IPS-NIHi11 (cell line): ENCODE data around the gene CRYGD.
A peak's percentile ranks its signal among the peaks of the same experiment; 100 is the strongest.

Experiments
- DNase-seq: peaks from one replicate; pipeline ENCODE4 v3.0.0; 2012; ENCODE audit warnings: mixed read lengths, low spot score

CRYGD gene

GRCh38 chr2:208083807-208084206 is 40.5 kb downstream of the CRYGD start:
- DNase-seq = no peak

GRCh38 chr2:208077276-208077675 is 47.0 kb downstream of the CRYGD start:
- DNase-seq = no peak

GRCh38 chr2:208074610-208075356 is 49.5 kb downstream of the CRYGD start:
- DNase-seq = no peak

GRCh38 chr2:208072250-208072892 is 52.0 kb downstream of the CRYGD start:
- DNase-seq = peak; percentile 71
